Naive thymus-derived CD8-positive, alpha-beta T cell (primary cell): ENCODE data around the gene GRAP2. TPM values are rescaled to one million over a fixed set of nuclear protein-coding genes. Genes with fewer than 3 reads are reported as not detected.

Experiments
- ATAC-seq, 2 donors: fragments of 150-1000 bp; cut with Tn5 transposase in 1 of 2; sonication (Bioruptor Pico), chemical (Tn5 transposase) in 1 of 2; 1 replicate in 1 of 2; 2 replicates in 1 of 2; pipeline ENCODE4 v1.10.0; 2021; ENCODE audit warnings: mild to moderate bottlenecking in 2 of 2, moderate library complexity in 2 of 2
- POLR2A ChIA-PET: fragments of 350-600 bp; sonication (Branson Sonifier 250); formaldehyde crosslinking; loops from one replicate; lab custom pipeline; 2021; ENCODE audit warnings: antibody characterized with exemption; lab: Charles Lee
- DNase-seq, 10 donors: peaks; one replicate each; pipeline versions ENCODE4 v3.0.0 to v3.0.0-alpha.2; 2020 to 2022
- H3K27ac Mint-ChIP-seq, 10 donors: one replicate each; pipeline ENCODE4 v1.8.0; 2020 to 2022; ENCODE audit warnings: mild to moderate bottlenecking in 10 of 10, mixed read lengths in 10 of 10, moderate library complexity in 4 of 10, inconsistent platforms in 1 of 10
- H3K27me3 Mint-ChIP-seq, 5 donors: one replicate each; pipeline ENCODE4 v1.8.0; 2021 to 2022; ENCODE audit warnings: mixed read lengths in 5 of 5
- H3K36me3 Mint-ChIP-seq, 3 donors: one replicate each; pipeline ENCODE4 v1.8.0; 2020 to 2022; ENCODE audit warnings: mixed read lengths in 3 of 3, mild to moderate bottlenecking in 2 of 3, inconsistent platforms in 1 of 3
- H3K4me1 Mint-ChIP-seq, 4 donors: one replicate each; pipeline ENCODE4 v1.8.0; 2021 to 2022; ENCODE audit warnings: mixed read lengths in 4 of 4
- H3K4me3 Mint-ChIP-seq, 10 donors: one replicate each; pipeline ENCODE4 v1.8.0; 2020 to 2022; ENCODE audit warnings: mild to moderate bottlenecking in 10 of 10, mixed read lengths in 10 of 10, moderate library complexity in 6 of 10, inconsistent platforms in 1 of 10
- H3K9me3 Mint-ChIP-seq, 9 donors: one replicate each; pipeline ENCODE4 v1.8.0; 2020 to 2022; ENCODE audit warnings: mixed read lengths in 9 of 9, mild to moderate bottlenecking in 3 of 9, inconsistent platforms in 1 of 9, moderate library complexity in 1 of 9
- polyA plus RNA-seq, 3 donors: library from polyadenylated mRNA; unstranded; fragments of 300-500 nt; fragmentation: Illumina TruSeq; gene quantifications; one replicate each; pipeline ENCODE4 v1.2.3, GENCODE V29; 2021
- total RNA-seq, 8 experiments: library from RNA in 2 of 8; stranded (reverse) in 2 of 8; gene quantifications; one replicate each; pipeline ENCODE4 v1.2.3 and lab custom pipeline; 2021 to 2026

The GRAP2 gene
- total and polyA plus RNA-seq, 5 experiments from 2014 or later: 88.3 to 202 (median 176) TPM

DNA sequence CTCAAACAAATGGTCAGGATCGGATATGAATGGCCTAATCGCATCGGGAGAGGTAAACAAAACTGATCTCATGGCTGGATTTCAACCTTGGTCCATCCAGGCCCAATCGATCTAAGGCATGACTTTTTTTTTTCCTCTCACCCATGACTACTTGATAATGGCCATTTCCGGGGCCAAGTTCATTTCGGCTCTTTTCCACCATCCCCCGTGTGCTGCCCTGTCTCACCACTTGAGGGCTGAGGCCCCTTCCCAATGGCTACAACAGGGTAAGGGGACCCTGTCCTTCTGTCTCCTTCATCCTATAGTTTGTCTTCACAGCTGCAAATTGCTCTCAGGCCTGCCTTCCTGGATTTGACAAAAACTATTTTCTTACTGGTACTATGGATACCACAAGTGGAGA is 26.7 kb downstream of the GRAP2 start:
- DNase-seq (no peak), ATAC-seq (no peak)
- Mint-ChIP-seq H3K27me3 (no peaks in the 10 kb centered on the region), H3K4me3 (no peak overlapping the region), H3K36me3 (peaks cover 18 to 25% (median 21%) of the 10 kb centered on the region in 3 donors), H3K4me1 (peaks cover 31 to 54% (median 40%) of the 10 kb centered on the region in 4 donors), H3K27ac (no peak overlapping the region), H3K9me3 (no peaks in the 10 kb centered on the region)
- POLR2A ChIA-PET: interaction anchor here (0.6 to 11.4 kb wide), 10 partner anchors 11 to 408 kb away, joined by 3 to 408 read pairs (median 6); no protein-coding TSS in a partner anchor

DNA sequence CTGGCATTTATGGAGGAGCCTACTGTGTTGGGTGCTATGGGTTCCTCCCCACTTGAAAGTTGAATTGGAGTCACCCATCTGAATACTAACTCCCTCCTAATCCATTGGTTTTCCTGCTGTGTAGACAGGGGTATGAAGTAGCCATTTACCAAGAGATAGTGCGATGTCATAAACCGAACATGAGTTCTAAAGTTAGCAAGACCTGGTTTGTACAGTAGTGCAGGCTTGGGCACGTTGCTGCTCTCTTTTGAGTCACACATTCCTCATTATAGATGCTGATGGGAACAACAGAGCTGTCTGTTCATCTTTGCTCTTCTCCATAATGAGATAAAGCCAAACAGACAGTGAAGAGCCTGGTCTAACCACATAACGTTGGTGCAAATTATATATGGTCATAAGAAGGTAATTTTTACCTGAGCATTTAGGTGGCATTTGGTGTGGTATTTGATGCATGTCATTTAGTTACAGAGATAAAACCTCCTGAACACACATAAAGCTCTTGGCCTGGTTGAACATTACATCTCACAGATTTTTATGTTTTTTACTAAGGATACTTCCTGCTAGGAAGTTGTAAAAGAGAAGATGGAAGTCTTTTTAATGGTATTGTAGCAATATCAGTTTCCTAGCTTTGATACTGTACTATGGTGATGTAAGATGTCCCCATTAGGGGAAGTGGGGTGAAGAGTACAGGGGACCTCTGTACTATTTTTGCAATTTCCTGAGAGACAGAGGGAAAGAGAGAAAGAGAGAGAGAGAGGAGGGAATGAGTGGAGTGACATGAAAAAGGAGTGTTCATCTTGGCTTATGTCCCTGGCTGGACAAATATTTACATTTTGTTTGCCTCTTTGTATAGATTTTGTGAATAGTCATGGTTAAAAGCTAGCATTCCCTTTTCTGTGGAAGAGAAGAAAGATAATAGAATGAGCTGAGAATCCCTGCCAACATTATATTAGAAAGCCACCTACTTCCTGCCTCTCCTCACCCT is 27.9 kb downstream of the GRAP2 start:
- POLR2A ChIA-PET: interaction anchor here (0.6 to 11.4 kb wide), 7 partner anchors 8 to 409 kb away, joined by 3 to 408 read pairs (median 7); partner anchors contain the start of gene ATF4
- no peak for DNase-seq
- Mint-ChIP-seq H3K4me3 (no peak overlapping the region), H3K4me1 (peaks cover 36 to 55% (median 40%) of the 10 kb centered on the region in 4 donors), H3K27me3 (no peaks in the 10 kb centered on the region), H3K36me3 (peaks cover 20 to 29% (median 21%) of the 10 kb centered on the region in 3 donors), H3K27ac (no peak overlapping the region), H3K9me3 (no peaks in the 10 kb centered on the region)
- no peak for ATAC-seq

DNA sequence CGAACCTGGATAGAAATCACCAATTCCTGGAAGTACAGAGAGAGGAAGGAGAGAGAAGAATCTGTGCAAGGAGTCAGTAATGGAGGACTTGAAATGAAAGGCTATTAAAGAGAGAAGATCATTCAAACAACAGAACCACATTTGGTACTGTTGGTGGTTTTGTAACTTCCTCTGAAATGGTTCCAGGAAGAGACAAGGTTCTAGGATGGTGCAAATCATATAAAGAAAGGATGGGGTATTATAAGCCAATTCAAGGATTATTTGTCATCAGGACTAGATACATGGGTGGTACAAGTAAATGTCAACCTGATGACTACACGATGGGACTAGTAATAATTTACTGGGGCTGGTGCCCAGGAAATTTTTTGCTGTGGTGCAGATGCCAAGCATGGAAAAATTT is 30.4 kb downstream of the GRAP2 start:
- ATAC-seq (peak in 1 of 2 donors; percentile 6), DNase-seq (peak in 1 of 10 donors; percentile 40)
- Mint-ChIP-seq H3K27me3 (no peaks in the 10 kb centered on the region), H3K27ac (no peak overlapping the region), H3K4me3 (no peak overlapping the region), H3K4me1 (peaks cover 40 to 56% (median 41%) of the 10 kb centered on the region in 4 donors), H3K9me3 (no peaks in the 10 kb centered on the region), H3K36me3 (peaks cover 21 to 36% (median 25%) of the 10 kb centered on the region in 3 donors)
- POLR2A ChIA-PET: interaction anchor here (1.1 to 11.4 kb wide), 2 partner anchors 10 to 21 kb away, joined by 6 to 408 read pairs; no protein-coding TSS in a partner anchor

DNA sequence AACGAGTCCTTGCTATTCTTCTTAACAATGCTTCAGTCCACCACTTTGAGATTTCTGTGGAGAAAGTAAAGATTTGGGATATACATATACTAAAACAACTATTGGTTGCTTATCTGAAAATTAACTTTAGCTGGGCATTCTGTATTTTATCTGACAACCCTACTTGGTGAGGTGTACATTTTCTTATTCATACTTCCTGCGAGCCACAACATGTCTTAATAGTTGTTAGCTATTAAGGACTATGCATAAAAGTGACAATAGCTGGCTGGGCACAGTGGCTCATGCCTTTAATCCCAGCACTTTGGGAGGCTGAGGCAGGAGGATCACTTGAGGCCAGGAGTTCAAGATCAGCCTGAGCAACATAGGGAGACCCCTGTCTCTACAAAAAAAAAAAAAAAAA is 31.3 kb downstream of the GRAP2 start:
- Mint-ChIP-seq H3K9me3 (no peaks in the 10 kb centered on the region), H3K27me3 (no peaks in the 10 kb centered on the region), H3K4me1 (peaks cover 46 to 64% (median 47%) of the 10 kb centered on the region in 4 donors), H3K36me3 (peaks cover 16 to 36% (median 18%) of the 10 kb centered on the region in 3 donors), H3K27ac (peak overlapping the region in 1 of 10 donors; percentile 90), H3K4me3 (no peak overlapping the region)
- ATAC-seq (no peak), DNase-seq (no peak)
- POLR2A ChIA-PET: interaction anchor here (0.5 to 4.4 kb wide), 13 partner anchors 9 to 62 kb away, joined by 3 to 116 read pairs (median 17); partner anchors contain the start of gene ENTHD1

DNA sequence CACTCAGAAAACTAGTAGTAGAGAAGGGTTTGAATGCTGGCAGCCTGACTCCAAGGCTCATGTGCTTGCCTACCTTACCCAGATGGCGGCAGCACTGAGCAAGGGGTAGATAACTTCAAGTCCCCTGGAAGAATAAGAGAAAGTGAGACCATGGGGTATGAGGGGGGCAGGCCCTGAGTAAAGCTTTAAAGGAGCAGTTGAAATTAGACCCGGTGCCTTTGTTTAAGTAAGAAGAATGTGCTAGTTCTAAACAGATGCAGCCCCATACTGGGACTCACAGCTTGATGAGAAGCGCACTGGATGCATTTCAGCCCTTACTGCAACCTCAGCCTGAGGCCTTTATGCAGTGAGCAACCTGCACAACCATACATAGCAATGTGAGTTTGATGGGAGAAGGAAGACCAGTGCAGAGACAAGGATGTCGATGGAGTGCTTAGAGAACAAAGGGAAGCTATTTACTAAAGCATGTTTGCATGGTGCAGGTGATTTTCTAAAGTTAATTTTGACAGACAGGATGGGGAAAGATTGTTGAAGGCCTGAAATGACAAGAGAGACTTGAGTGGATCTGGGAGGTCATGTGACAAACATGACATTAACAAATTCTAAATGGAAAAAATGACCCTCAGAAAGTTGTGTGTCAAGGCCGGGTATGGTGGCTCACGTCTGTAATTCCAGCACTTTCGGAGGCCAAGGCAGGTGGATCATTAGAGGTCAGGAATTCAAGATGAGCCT is 32.2 kb downstream of the GRAP2 start:
- ATAC-seq (peak; percentile 15 to 59), DNase-seq (peak; percentile 29 to 81 (median 64))
- POLR2A ChIA-PET: interaction anchor here (0.7 to 4.4 kb wide), 18 partner anchors 10 to 520 kb away, joined by 3 to 116 read pairs (median 8); partner anchors contain the start of gene ENTHD1
- H3K4me1 Mint-ChIP-seq: peaks cover 43 to 67% (median 56%) of the 10 kb centered on the region in 4 donors
- H3K9me3 Mint-ChIP-seq: no peaks in the 10 kb centered on the region
- peak overlapping the region in 9 of 10 donors; percentile 68 to 94 (median 88) for H3K4me3 Mint-ChIP-seq
- H3K27ac Mint-ChIP-seq: peak overlapping the region in 6 of 10 donors; percentile 95 to 99 (median 98)
- H3K36me3 Mint-ChIP-seq: peaks cover 6 to 38% (median 9%) of the 10 kb centered on the region in 3 donors
- H3K27me3 Mint-ChIP-seq: no peaks in the 10 kb centered on the region

DNA sequence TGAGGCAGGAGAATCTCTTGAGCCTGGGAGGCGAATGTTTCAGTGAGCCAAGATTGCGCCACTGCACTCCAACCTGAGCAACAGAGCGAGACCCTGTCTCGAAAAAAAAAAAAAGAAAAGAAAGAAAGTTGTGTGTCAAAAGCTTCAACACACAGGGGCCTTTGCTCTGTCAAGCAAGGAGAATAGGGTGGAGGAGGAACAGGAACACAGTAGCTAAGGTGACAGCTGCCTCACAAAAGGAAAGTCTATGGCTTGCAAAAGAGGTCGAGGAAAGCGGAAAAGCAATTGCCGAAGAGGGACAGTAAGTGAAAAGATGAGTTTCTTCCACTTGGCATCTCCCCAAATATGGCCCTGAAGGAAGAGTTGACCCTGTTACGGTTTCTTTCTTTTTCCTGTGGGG is 32.9 kb downstream of the GRAP2 start:
- no peaks in the 10 kb centered on the region for H3K9me3 Mint-ChIP-seq
- peak overlapping the region in 9 of 10 donors; percentile 68 to 94 (median 88) for H3K4me3 Mint-ChIP-seq
- POLR2A ChIA-PET: interaction anchor here (0.6 to 4.4 kb wide), 17 partner anchors 9 to 548 kb away, joined by 3 to 116 read pairs (median 8); partner anchors contain the start of gene TMA7B
- peak in 2 of 10 donors; percentile 39 to 48 for DNase-seq
- H3K27ac Mint-ChIP-seq: peak overlapping the region in 6 of 10 donors; percentile 95 to 99 (median 98)
- no peaks in the 10 kb centered on the region for H3K27me3 Mint-ChIP-seq
- peak; percentile 15 to 26 for ATAC-seq
- peaks cover 39 to 67% (median 62%) of the 10 kb centered on the region in 4 donors for H3K4me1 Mint-ChIP-seq
- H3K36me3 Mint-ChIP-seq: peaks cover 3 to 41% (median 7%) of the 10 kb centered on the region in 3 donors

DNA sequence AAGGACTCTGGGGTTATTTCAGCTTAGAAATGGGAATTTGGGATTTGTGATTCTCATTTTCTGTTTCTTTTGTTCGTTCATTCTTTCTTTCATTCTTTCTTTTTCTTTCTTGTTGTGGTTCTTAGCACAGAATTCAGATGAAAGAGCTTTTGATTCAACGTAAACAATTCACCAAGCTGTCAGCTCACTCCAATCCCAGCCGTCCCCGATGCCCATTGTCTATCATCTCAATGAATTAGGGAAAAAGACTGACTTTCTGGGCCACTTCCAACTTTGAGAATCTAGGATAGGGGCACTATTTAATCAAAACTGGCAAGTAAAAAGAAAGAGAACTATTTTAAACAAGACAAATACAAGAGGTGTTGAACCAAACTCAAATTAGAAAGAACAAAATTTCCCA is 34.2 kb downstream of the GRAP2 start:
- ATAC-seq (no peak), DNase-seq (peak in 1 of 10 donors; percentile 32)
- no peaks in the 10 kb centered on the region for H3K9me3 Mint-ChIP-seq
- no peaks in the 10 kb centered on the region for H3K27me3 Mint-ChIP-seq
- POLR2A ChIA-PET: interaction anchor here (0.8 to 4.4 kb wide), 11 partner anchors 8 to 109 kb away, joined by 3 to 116 read pairs (median 8); partner anchors contain the start of gene GRAP2
- peaks cover 41 to 78% (median 73%) of the 10 kb centered on the region in 4 donors for H3K4me1 Mint-ChIP-seq
- peak overlapping the region in 9 of 10 donors; percentile 66 to 94 (median 88) for H3K4me3 Mint-ChIP-seq
- peak overlapping the region in 6 of 10 donors; percentile 95 to 99 (median 98) for H3K27ac Mint-ChIP-seq
- peaks cover 3 to 48% (median 7%) of the 10 kb centered on the region in 3 donors for H3K36me3 Mint-ChIP-seq

DNA sequence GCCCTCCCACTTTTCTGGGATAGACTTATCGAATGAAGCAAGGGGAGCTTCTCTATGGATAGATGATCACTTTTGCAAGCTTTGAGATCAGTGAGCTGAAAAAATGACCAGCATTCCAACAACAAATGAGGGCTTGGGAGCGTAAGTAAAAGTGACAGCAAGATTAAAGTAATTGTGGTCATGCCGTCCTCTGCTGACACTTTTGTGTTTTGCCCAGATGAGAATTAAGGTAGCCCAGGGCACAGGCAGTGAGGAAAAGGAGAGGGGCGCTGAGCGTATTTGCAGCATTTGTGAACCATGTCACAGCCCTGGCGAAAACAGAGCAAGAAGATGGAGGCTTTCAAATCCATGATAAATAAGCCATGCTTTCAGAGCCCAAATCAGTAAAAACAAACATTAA is 34.7 kb downstream of the GRAP2 start:
- ATAC-seq: no peak
- Mint-ChIP-seq H3K36me3 (peaks cover 3 to 52% (median 7%) of the 10 kb centered on the region in 3 donors), H3K27me3 (no peaks in the 10 kb centered on the region), H3K4me3 (peak overlapping the region in 9 of 10 donors; percentile 68 to 94 (median 88)), H3K27ac (peak overlapping the region in 6 of 10 donors; percentile 95 to 99 (median 98)), H3K4me1 (peaks cover 45 to 83% (median 78%) of the 10 kb centered on the region in 4 donors), H3K9me3 (no peaks in the 10 kb centered on the region)
- DNase-seq: no peak
- POLR2A ChIA-PET: interaction anchor here (0.8 to 4.4 kb wide), 9 partner anchors 7 to 109 kb away, joined by 3 to 116 read pairs (median 30); partner anchors contain the start of gene GRAP2

DNA sequence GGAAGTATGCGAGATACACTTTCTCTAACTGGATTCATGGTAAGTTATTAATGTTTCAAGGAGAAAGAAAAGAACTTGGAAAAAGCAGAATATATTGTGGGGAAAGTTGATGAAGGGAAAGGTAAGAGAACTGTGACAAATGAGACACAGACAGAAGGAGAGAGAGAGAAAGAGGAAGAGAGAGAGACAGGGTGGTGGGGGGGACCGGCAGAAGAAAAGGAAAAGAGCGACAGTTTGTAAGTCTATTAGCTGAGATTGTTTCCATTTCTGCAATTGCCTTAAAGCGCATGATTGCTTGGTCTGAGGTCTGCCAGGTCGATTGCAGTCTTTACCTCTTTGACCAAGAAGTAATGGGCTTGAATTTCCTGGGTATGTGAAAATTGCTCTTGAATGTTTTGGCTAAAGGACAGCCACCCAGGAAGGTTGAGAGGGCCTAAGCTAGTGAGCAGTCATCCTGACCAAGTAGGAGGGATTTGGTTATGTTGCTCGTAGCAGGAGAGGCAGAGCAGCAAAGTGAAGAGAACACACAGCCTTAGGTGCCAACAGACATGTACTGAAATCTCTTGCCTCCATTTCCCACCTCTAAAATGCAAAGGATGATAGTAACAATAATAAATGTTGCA is 35.8 kb downstream of the GRAP2 start:
- Mint-ChIP-seq H3K27me3 (no peaks in the 10 kb centered on the region), H3K27ac (peak overlapping the region in 6 of 10 donors; percentile 95 to 99 (median 98)), H3K36me3 (peaks cover 3 to 59% (median 7%) of the 10 kb centered on the region in 3 donors), H3K4me1 (peaks cover 51 to 92% (median 88%) of the 10 kb centered on the region in 4 donors), H3K4me3 (peak overlapping the region in 9 of 10 donors; percentile 68 to 94 (median 88)), H3K9me3 (no peaks in the 10 kb centered on the region)
- POLR2A ChIA-PET: interaction anchor here (0.6 to 4.5 kb wide), 11 partner anchors 12 to 403 kb away, joined by 3 to 109 read pairs (median 12); partner anchors contain the start of gene GRAP2
- ATAC-seq (no peak), DNase-seq (peak in 1 of 10 donors; percentile 35)

DNA sequence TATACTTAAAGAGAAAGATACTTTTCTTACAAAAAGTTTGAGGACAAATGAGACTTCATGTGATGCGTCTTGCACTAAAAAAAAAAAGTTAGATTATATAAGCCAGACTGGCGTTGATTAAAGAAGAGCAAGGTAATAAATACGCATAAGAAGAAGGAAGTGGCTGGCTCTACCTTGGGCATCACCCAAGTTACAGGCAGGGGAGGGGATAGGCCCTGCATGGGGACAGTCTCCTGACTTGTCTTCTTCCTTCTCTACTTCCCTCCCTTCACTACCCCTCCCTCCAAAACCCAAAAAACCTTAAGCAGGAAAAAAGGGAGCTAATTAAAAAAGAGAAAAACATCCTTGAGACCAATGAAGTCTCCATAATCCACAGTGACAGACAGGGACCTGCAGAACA is 37.0 kb downstream of the GRAP2 start:
- peak overlapping the region in 6 of 10 donors; percentile 95 to 99 (median 98) for H3K27ac Mint-ChIP-seq
- H3K27me3 Mint-ChIP-seq: no peaks in the 10 kb centered on the region
- no peaks in the 10 kb centered on the region for H3K9me3 Mint-ChIP-seq
- peak overlapping the region in 9 of 10 donors; percentile 68 to 94 (median 88) for H3K4me3 Mint-ChIP-seq
- DNase-seq: peak in 8 of 10 donors; percentile 48 to 81 (median 66)
- H3K4me1 Mint-ChIP-seq: peaks cover 50 to 97% (median 94%) of the 10 kb centered on the region in 4 donors
- POLR2A ChIA-PET: interaction anchor here (0.9 to 4.5 kb wide), 13 partner anchors 12 to 106 kb away, joined by 3 to 109 read pairs (median 12); partner anchors contain the start of gene GRAP2
- peak; percentile 34 to 78 for ATAC-seq
- peaks cover 0 to 58% (median 7%) of the 10 kb centered on the region in 3 donors for H3K36me3 Mint-ChIP-seq
